ENCODE results near the gene GOLPH3L.

GOLPH3L gene

GRCh38 chr1:150686275-150686674, 10.7 kb downstream of the GOLPH3L start:
- H3K4me3 ChIP-seq (ENCODE audit: insufficient read length, low read depth) = no peak overlapping the region
- H3K27me3 ChIP-seq (ENCODE audit: insufficient read depth, insufficient read length) = no peaks in the 10 kb centered on the region
- TF ChIP-seq ZNF274 (IDR thresholded peaks at IDR 0.05; ENCODE audit: low read depth, low read length) (no peak), YY1 (IDR thresholded peaks at IDR 0.05; ENCODE audit: insufficient read depth, insufficient read length) (no peak), SUZ12 (IDR thresholded peaks at IDR 0.05; ENCODE audit: extremely low read depth, insufficient read depth, insufficient read length) (no peak)
- H3K4me1 ChIP-seq (ENCODE audit: insufficient read depth, insufficient read length) = no peaks in the 10 kb centered on the region
- H3K36me3 ChIP-seq (ENCODE audit: insufficient read depth, insufficient read length, low read length) = peaks cover 32% of the 10 kb centered on the region
- no peak for DNase-seq (ENCODE audit: low read depth, low spot score)
- H3K9me3 ChIP-seq (ENCODE audit: insufficient read depth, low read length) = no peaks in the 10 kb centered on the region
- no peak overlapping the region for H3K9ac ChIP-seq (ENCODE audit: insufficient read length, low read depth)

GRCh38 chr1:150683914-150684313, 13.0 kb downstream of the GOLPH3L start:
- H3K36me3 ChIP-seq (ENCODE audit: insufficient read depth, insufficient read length, low read length) = peaks cover 22% of the 10 kb centered on the region
- H3K9ac ChIP-seq (ENCODE audit: insufficient read length, low read depth) = no peak overlapping the region
- H3K4me1 ChIP-seq (ENCODE audit: insufficient read depth, insufficient read length) = no peaks in the 10 kb centered on the region
- H3K9me3 ChIP-seq (ENCODE audit: insufficient read depth, low read length) = no peaks in the 10 kb centered on the region
- no peak overlapping the region for H3K4me3 ChIP-seq (ENCODE audit: insufficient read length, low read depth)
- TF ChIP-seq ZNF274 (IDR thresholded peaks at IDR 0.05; ENCODE audit: low read depth, low read length) = no peak
- no peak for TF ChIP-seq YY1 (IDR thresholded peaks at IDR 0.05; ENCODE audit: insufficient read depth, insufficient read length)
- no peak for TF ChIP-seq SUZ12 (IDR thresholded peaks at IDR 0.05; ENCODE audit: extremely low read depth, insufficient read depth, insufficient read length)
- DNase-seq (ENCODE audit: low read depth, low spot score) = no peak
- H3K27me3 ChIP-seq (ENCODE audit: insufficient read depth, insufficient read length) = no peaks in the 10 kb centered on the region

- DNase-seq (ENCODE audit: low read depth, low spot score) = no peak
- peaks cover 14% of the 10 kb centered on the region for H3K36me3 ChIP-seq (ENCODE audit: insufficient read depth, insufficient read length, low read length)
- TF ChIP-seq YY1 (IDR thresholded peaks at IDR 0.05; ENCODE audit: insufficient read depth, insufficient read length) (no peak), SUZ12 (IDR thresholded peaks at IDR 0.05; ENCODE audit: extremely low read depth, insufficient read depth, insufficient read length) (no peak), ZNF274 (IDR thresholded peaks at IDR 0.05; ENCODE audit: low read depth, low read length) (no peak)
- no peaks in the 10 kb centered on the region for H3K4me1 ChIP-seq (ENCODE audit: insufficient read depth, insufficient read length)
- no peak overlapping the region for H3K4me3 ChIP-seq (ENCODE audit: insufficient read length, low read depth)
- H3K9me3 ChIP-seq (ENCODE audit: insufficient read depth, low read length) = no peaks in the 10 kb centered on the region
- no peak overlapping the region for H3K9ac ChIP-seq (ENCODE audit: insufficient read length, low read depth)
- no peaks in the 10 kb centered on the region for H3K27me3 ChIP-seq (ENCODE audit: insufficient read depth, insufficient read length)
Measured at GRCh38 chr1:150678988-150679387, 18.0 kb downstream of the GOLPH3L start.

- Histone ChIP-seq H3K9ac (ENCODE audit: insufficient read length, low read depth) (no peak overlapping the region), H3K4me3 (ENCODE audit: insufficient read length, low read depth) (no peak overlapping the region), H3K4me1 (ENCODE audit: insufficient read depth, insufficient read length) (no peaks in the 10 kb centered on the region), H3K27me3 (ENCODE audit: insufficient read depth, insufficient read length) (no peaks in the 10 kb centered on the region), H3K36me3 (ENCODE audit: insufficient read depth, insufficient read length, low read length) (peaks cover 15% of the 10 kb centered on the region), H3K9me3 (ENCODE audit: insufficient read depth, low read length) (no peaks in the 10 kb centered on the region)
- TF ChIP-seq SUZ12 (IDR thresholded peaks at IDR 0.05; ENCODE audit: extremely low read depth, insufficient read depth, insufficient read length) (no peak), ZNF274 (IDR thresholded peaks at IDR 0.05; ENCODE audit: low read depth, low read length) (no peak), YY1 (IDR thresholded peaks at IDR 0.05; ENCODE audit: insufficient read depth, insufficient read length) (no peak)
- no peak for DNase-seq (ENCODE audit: low read depth, low spot score)
Measured at GRCh38 chr1:150674881-150675280, 22.1 kb downstream of the GOLPH3L start.

- Histone ChIP-seq H3K9me3 (ENCODE audit: insufficient read depth, low read length) (no peaks in the 10 kb centered on the region), H3K4me1 (ENCODE audit: insufficient read depth, insufficient read length) (no peaks in the 10 kb centered on the region), H3K9ac (ENCODE audit: insufficient read length, low read depth) (no peak overlapping the region), H3K36me3 (ENCODE audit: insufficient read depth, insufficient read length, low read length) (peaks cover 20% of the 10 kb centered on the region), H3K4me3 (ENCODE audit: insufficient read length, low read depth) (no peak overlapping the region), H3K27me3 (ENCODE audit: insufficient read depth, insufficient read length) (no peaks in the 10 kb centered on the region)
- TF ChIP-seq SUZ12 (IDR thresholded peaks at IDR 0.05; ENCODE audit: extremely low read depth, insufficient read depth, insufficient read length) (no peak), ZNF274 (IDR thresholded peaks at IDR 0.05; ENCODE audit: low read depth, low read length) (no peak), YY1 (IDR thresholded peaks at IDR 0.05; ENCODE audit: insufficient read depth, insufficient read length) (no peak)
- no peak for DNase-seq (ENCODE audit: low read depth, low spot score)
Measured at GRCh38 chr1:150663321-150663720, 33.6 kb downstream of the GOLPH3L start.

GRCh38 chr1:150662811-150663210, 34.1 kb downstream of the GOLPH3L start:
- no peak for TF ChIP-seq YY1 (IDR thresholded peaks at IDR 0.05; ENCODE audit: insufficient read depth, insufficient read length)
- TF ChIP-seq ZNF274 (IDR thresholded peaks at IDR 0.05; ENCODE audit: low read depth, low read length) = no peak
- TF ChIP-seq SUZ12 (IDR thresholded peaks at IDR 0.05; ENCODE audit: extremely low read depth, insufficient read depth, insufficient read length) = no peak
- H3K4me1 ChIP-seq (ENCODE audit: insufficient read depth, insufficient read length) = no peaks in the 10 kb centered on the region
- no peak overlapping the region for H3K9ac ChIP-seq (ENCODE audit: insufficient read length, low read depth)
- peaks cover 22% of the 10 kb centered on the region for H3K36me3 ChIP-seq (ENCODE audit: insufficient read depth, insufficient read length, low read length)
- H3K4me3 ChIP-seq (ENCODE audit: insufficient read length, low read depth) = no peak overlapping the region
- no peaks in the 10 kb centered on the region for H3K27me3 ChIP-seq (ENCODE audit: insufficient read depth, insufficient read length)
- DNase-seq (ENCODE audit: low read depth, low spot score) = no peak
- no peaks in the 10 kb centered on the region for H3K9me3 ChIP-seq (ENCODE audit: insufficient read depth, low read length)

- no peaks in the 10 kb centered on the region for H3K4me1 ChIP-seq (ENCODE audit: insufficient read depth, insufficient read length)
- H3K27me3 ChIP-seq (ENCODE audit: insufficient read depth, insufficient read length) = no peaks in the 10 kb centered on the region
- H3K9me3 ChIP-seq (ENCODE audit: insufficient read depth, low read length) = no peaks in the 10 kb centered on the region
- H3K36me3 ChIP-seq (ENCODE audit: insufficient read depth, insufficient read length, low read length) = peaks cover 22% of the 10 kb centered on the region
- no peak for DNase-seq (ENCODE audit: low read depth, low spot score)
- TF ChIP-seq YY1 (IDR thresholded peaks at IDR 0.05; ENCODE audit: insufficient read depth, insufficient read length) (no peak), SUZ12 (IDR thresholded peaks at IDR 0.05; ENCODE audit: extremely low read depth, insufficient read depth, insufficient read length) (no peak), ZNF274 (IDR thresholded peaks at IDR 0.05; ENCODE audit: low read depth, low read length) (no peak)
- H3K9ac ChIP-seq (ENCODE audit: insufficient read length, low read depth) = no peak overlapping the region
- no peak overlapping the region for H3K4me3 ChIP-seq (ENCODE audit: insufficient read length, low read depth)
Measured at GRCh38 chr1:150661156-150661555, 35.8 kb downstream of the GOLPH3L start.
